K562 (cell line): ENCODE measurements around the gene PSPH. TPM values are rescaled to one million over a fixed set of nuclear protein-coding genes. Genes with fewer than 3 reads are reported as not detected.
A peak's percentile ranks its signal among the peaks of the same experiment; 100 is the strongest.

ENCODE experiments used
- CBX1 ChIP-seq: sonication (generic); IDR thresholded peaks from 2 replicates; pipeline ENCODE4 v1.6.1; 2016; ENCODE audit warnings: antibody characterized with exemption, low read depth, mild to moderate bottlenecking
- EGR1 ChIP-seq: fragments of 450-650 bp; conservative IDR thresholded peaks from 2 replicates; pipeline ENCODE4 v1.6.1; 2017; ENCODE audit warnings: mild to moderate bottlenecking
- ELF2 ChIP-seq: fragments of 250-450 bp; sonication (Bioruptor Pico); IDR thresholded peaks from 2 replicates; pipeline ENCODE4 v1.5.0; 2021; ENCODE audit warnings: mild to moderate bottlenecking
- ESRRA ChIP-seq: fragments of 450-650 bp; IDR thresholded peaks from 2 replicates; pipeline ENCODE4 v1.6.1; 2014; ENCODE audit warnings: low read depth, mild to moderate bottlenecking, moderate library complexity, borderline replicate concordance
- HCFC1 ChIP-seq: IDR thresholded peaks from 2 replicates; pipeline ENCODE4 v1.6.1; 2012; ENCODE audit warnings: low read depth, low read length, improper control_type of control experiment
- HEY1 ChIP-seq: fragments of 250-450 bp; sonication (Bioruptor Pico); IDR thresholded peaks from 2 replicates; pipeline ENCODE4 v1.5.0; 2020; ENCODE audit warnings: mild to moderate bottlenecking, moderate library complexity, borderline replicate concordance
- MYC ChIP-seq, 2 experiments: fragments of 250-450 bp in 1 of 2; sonication (Bioruptor Pico) in 1 of 2; IDR thresholded peaks; 2 replicates each; pipeline versions ENCODE4 v1.5.1 to v1.6.1; 2012 to 2021; ENCODE audit warnings: low read depth in 2 of 2, borderline replicate concordance in 1 of 2, improper control_type of control experiment in 1 of 2, low read length in 1 of 2, mild to moderate bottlenecking in 1 of 2, moderate library complexity in 1 of 2
- NR2C2 ChIP-seq, 2 experiments: fragments of 200-800 bp in 1 of 2; sonication (Bioruptor generic) in 1 of 2; sonication (generic) in 1 of 2; formaldehyde crosslinking in 1 of 2; IDR thresholded peaks; 2 replicates each; pipeline versions ENCODE4 v1.6.1 to v1.8.0; 2016 to 2022; ENCODE audit warnings: mild to moderate bottlenecking in 1 of 2, missing compliant biosample characterization in 1 of 2, missing genetic modification characterization in 1 of 2, missing genetic modification reagents in 1 of 2
- POLR2G ChIP-seq: fragments of 200-400 bp; formaldehyde crosslinking; IDR thresholded peaks from 2 replicates; pipeline ENCODE4 v1.6.1; 2017; ENCODE audit warnings: low read depth, mild to moderate bottlenecking, antibody characterized with exemption, low read length, moderate library complexity
- POLR2H ChIP-seq: IDR thresholded peaks from 2 replicates; pipeline ENCODE4 v1.6.1; 2016; ENCODE audit warnings: missing genetic modification characterization, low read depth, mild to moderate bottlenecking, control low read depth, missing compliant biosample characterization, moderate library complexity
- PRPF4 ChIP-seq: fragments of 200-400 bp; formaldehyde crosslinking; IDR thresholded peaks from one replicate; pipeline ENCODE4 v1.6.1; 2017; ENCODE audit warnings: low read length, low read depth, mild to moderate bottlenecking; ENCODE audit not compliant: insufficient read depth, poor library complexity, severe bottlenecking
- RBBP5 ChIP-seq: fragments of 200-600 bp; sonication (generic); IDR thresholded peaks from 2 replicates; pipeline ENCODE4 v1.6.1; 2012; ENCODE audit warnings: borderline replicate concordance, mild to moderate bottlenecking, low read length, control low read depth, inconsistent platforms; ENCODE audit not compliant: insufficient read depth, poor library complexity, severe bottlenecking
- RBFOX2 ChIP-seq: fragments of 200-400 bp; formaldehyde crosslinking; IDR thresholded peaks from 2 replicates; pipeline ENCODE4 v1.6.1; 2017; ENCODE audit warnings: low read depth, mild to moderate bottlenecking, low read length, moderate library complexity
- SUPT5H ChIP-seq: fragments of 450-650 bp; IDR thresholded peaks from 2 replicates; pipeline ENCODE4 v1.6.1; 2016
- YBX1 ChIP-seq: fragments of 450-650 bp; IDR thresholded peaks from 2 replicates; pipeline ENCODE4 v1.7.1; 2016; ENCODE audit warnings: mild to moderate bottlenecking
- YY1 ChIP-seq, 3 experiments: IDR thresholded peaks; 2 replicates each; pipeline ENCODE4 v1.6.1; 2011; ENCODE audit warnings: low read length in 2 of 3, mild to moderate bottlenecking in 2 of 3, moderate library complexity in 2 of 3, borderline replicate concordance in 1 of 3, control low read depth in 1 of 3, low read depth in 1 of 3; ENCODE audit not compliant: insufficient read depth in 3 of 3, insufficient replicate concordance in 2 of 3, control insufficient read depth in 1 of 3, insufficient read length in 1 of 3; ENCODE audit errors: extremely low read depth in 1 of 3
- ZC3H4 ChIP-seq: sonication (generic); formaldehyde crosslinking; IDR thresholded peaks from 2 replicates; pipeline ENCODE4 v1.9.0; 2021; ENCODE audit warnings: missing genetic modification reagents, borderline replicate concordance
- ZNF175 ChIP-seq: fragments of 200-800 bp; sonication (Bioruptor generic); IDR thresholded peaks from 2 replicates; pipeline ENCODE4 v1.6.1; 2016; ENCODE audit warnings: low read depth, mild to moderate bottlenecking, missing genetic modification characterization, missing compliant biosample characterization
- ZNF347 ChIP-seq: fragments of 450-650 bp; formaldehyde crosslinking; IDR thresholded peaks from 2 replicates; pipeline ENCODE4 v1.4.0; 2020; ENCODE audit warnings: low read depth, mild to moderate bottlenecking, moderate library complexity
- ZNF592 ChIP-seq: fragments of 450-650 bp; IDR thresholded peaks from 2 replicates; pipeline ENCODE4 v1.6.1; 2017; ENCODE audit warnings: antibody characterized with exemption, mild to moderate bottlenecking
- polyA plus RNA-seq, 8 experiments: library from polyadenylated mRNA; depleted of rRNA in 4 of 8; stranded (reverse) in 5 of 8; unstranded in 3 of 8; fragments of >200 nt; fragmentation: Nextera tagmentation in 2 of 8; fragmentation: Illumina TruSeq in 1 of 8; extraction: Ambion mirVana in 2 of 8; extraction: Trizol in 1 of 8; gene quantifications; 2 replicates each; pipeline versions ENCODE4 v1.2.1 to v1.2.3, GENCODE V29; 2011 to 2014; ENCODE audit warnings: inconsistent platforms in 1 of 8, missing spikeins in 1 of 8
- total RNA-seq, 7 experiments: library from RNA; depleted of rRNA in 6 of 7; stranded (reverse); fragments of >200 nt in 6 of 7; fragmentation: Illumina TruSeq in 2 of 7; extraction: Trizol in 2 of 7; gene quantifications; 2 replicates each; pipeline versions ENCODE4 v1.2.1 to v1.2.3, GENCODE V29; 2011 to 2021; ENCODE audit warnings: low replicate concordance in 1 of 7

The PSPH gene
- total and polyA plus RNA-seq, 9 of the 15 experiments (the other 6 are each of a cell fraction or from before 2014, with no cell fraction given), result 6.3 to 46.8 (median 20.2) TPM

GRCh38 chr7:55964261-55965099, 86.8 kb downstream of the PSPH start, which contains the start of gene NIPSNAP2 (continued):
- TF ChIP-seq ZNF347 (CRISPR knock-in tag) (no peak), EGR1 (no peak), PRPF4 (no peak), RBBP5 (peak; percentile 86), ZNF175 (CRISPR knock-in tag) (peak; percentile 44; the same call in 1 of the 2 replicates), HCFC1 (peak; percentile 31), ZNF592 (peak; percentile 32; the same call in 1 of the 2 replicates), POLR2G (peak; percentile 91), ELF2 (CRISPR knock-in tag) (no peak), SUPT5H (peak; percentile 56), MYC (IDR thresholded peaks at IDR 0.05; ENCODE audit: low read depth, low read length) (peak; percentile 44; the same call in 1 of the 2 replicates), MYC (CRISPR knock-in tag; IDR thresholded peaks at IDR 0.05; ENCODE audit: borderline replicate concordance, low read depth) (no peak), ESRRA (peak; percentile 98), YBX1 (no peak), CBX1 (peak; percentile 12; the same call in 1 of the 2 replicates), NR2C2 (CRISPR knock-in tag; IDR thresholded peaks at IDR 0.05) (no peak), NR2C2 (tag; IDR thresholded peaks at IDR 0.05) (peak; percentile 93), RBFOX2 (peak; percentile 86), ZC3H4 (CRISPR knock-in tag) (no peak), HEY1 (CRISPR knock-in tag) (no peak), YY1 (IDR thresholded peaks at IDR 0.05; ENCODE audit: borderline replicate concordance in 1 of 3, control insufficient read depth in 1 of 3, extremely low read depth in 1 of 3, insufficient read depth in 3 of 3, insufficient read length in 1 of 3, insufficient replicate concordance in 2 of 3, low read depth in 1 of 3, low read length in 2 of 3) (peak; percentile 79 to 95 (median 93)), POLR2H (peak; percentile 87)
